Endodermal cell (in vitro differentiated cells): ENCODE measurements around the gene MEIS3. TPM values are rescaled to one million over a fixed set of nuclear protein-coding genes. Genes with fewer than 3 reads are reported as not detected.

ENCODE experiments used
- DNase-seq: peaks from one replicate; pipeline ENCODE4 v3.0.0-alpha.2; 2017
- H3K27ac ChIP-seq: 2 replicates; pipeline ENCODE4 v1.5.1; 2013; ENCODE audit warnings: mild to moderate bottlenecking, low read depth, low read length, moderate library complexity
- H3K27me3 ChIP-seq: 2 replicates; pipeline ENCODE4 v1.6.1; 2013; ENCODE audit warnings: mild to moderate bottlenecking, low read length, moderate library complexity; ENCODE audit not compliant: insufficient read depth, control insufficient read depth, poor library complexity, severe bottlenecking
- H3K36me3 ChIP-seq: 2 replicates; pipeline ENCODE4 v1.7.0; 2013; ENCODE audit warnings: mild to moderate bottlenecking, low read length, moderate library complexity; ENCODE audit not compliant: control insufficient read depth, insufficient read depth
- H3K4me1 ChIP-seq: one replicate; pipeline ENCODE4 v1.7.0; 2013; ENCODE audit warnings: low read length; ENCODE audit not compliant: control insufficient read depth, insufficient read depth
- H3K4me3 ChIP-seq: 2 replicates; pipeline ENCODE4 v1.5.1; 2013; ENCODE audit warnings: mild to moderate bottlenecking, low read length, moderate library complexity
- H3K9ac ChIP-seq: 2 replicates; pipeline ENCODE4 v1.6.1; 2013; ENCODE audit warnings: mild to moderate bottlenecking, low read length, moderate library complexity; ENCODE audit not compliant: poor library complexity, severe bottlenecking; ENCODE audit errors: extremely low read depth
- H3K9me3 ChIP-seq: 2 replicates; pipeline ENCODE4 v1.6.1; 2013; ENCODE audit warnings: mild to moderate bottlenecking, low read length, moderate library complexity; ENCODE audit not compliant: control insufficient read depth
- H3K27ac Mint-ChIP-seq: 2 replicates; pipeline ENCODE4 v1.8.0; 2020; ENCODE audit warnings: mixed read lengths
- H3K27me3 Mint-ChIP-seq: 2 replicates; pipeline ENCODE4 v1.8.0; 2021; ENCODE audit warnings: mild to moderate bottlenecking, mixed read lengths; ENCODE audit not compliant: insufficient read depth
- H3K36me3 Mint-ChIP-seq: 2 replicates; pipeline ENCODE4 v1.8.0; 2020; ENCODE audit warnings: low read depth, mixed read lengths
- H3K4me1 Mint-ChIP-seq: 2 replicates; pipeline ENCODE4 v1.8.0; 2020; ENCODE audit warnings: mixed read lengths
- H3K4me3 Mint-ChIP-seq: 2 replicates; pipeline ENCODE4 v1.8.0; 2020; ENCODE audit warnings: mild to moderate bottlenecking, moderate library complexity, mixed read lengths
- H3K9me3 Mint-ChIP-seq: 2 replicates; pipeline ENCODE4 v1.8.0; 2020; ENCODE audit warnings: mild to moderate bottlenecking, mixed read lengths
- CTCF ChIP-seq: fragments of 200-600 bp; sonication (generic); conservative IDR thresholded peaks from 2 replicates; pipeline ENCODE4 v1.5.0; 2021; ENCODE audit warnings: antibody characterized with exemption, mild to moderate bottlenecking
- WGBS, 2 experiments: methylation state at CpG; one replicate each; pipeline versions ENCODE4 v1.1.5 to v1.1.7; 2013; ENCODE audit warnings: missing lambda C conversion rate in 2 of 2, mixed read lengths in 1 of 2; ENCODE audit not compliant: insufficient coverage in 1 of 2, insufficient read length in 1 of 2; 5-methylcytosine and 5-hydroxymethylcytosine counted together
- total RNA-seq, 2 donors: library from RNA; stranded (reverse); fragmentation: NEBNext Ultra II Directional in 1 of 2; extraction: Animal tissue kit (Norgen Biotek cat#: 25700) in 1 of 2; gene quantifications; 2 replicates in 1 of 2; 3 replicates in 1 of 2; pipeline ENCODE4 v1.2.1, GENCODE V29; 2021

MEIS3 gene
- total RNA-seq, 2 donors from 2014 or later, result 47.7 to 132 TPM

GRCh38 chr19:47443331-47443730 is 24.0 kb upstream of the MEIS3 start:
- no peak for DNase-seq
- Mint-ChIP-seq H3K27me3 (peaks cover 57% of the 10 kb centered on the region), H3K27ac (no peak overlapping the region), H3K4me3 (no peak overlapping the region), H3K36me3 (no peaks in the 10 kb centered on the region), H3K9me3 (no peaks in the 10 kb centered on the region), H3K4me1 (no peaks in the 10 kb centered on the region)
- Histone ChIP-seq H3K27me3 (peaks cover 47% of the 10 kb centered on the region), H3K9me3 (no peaks in the 10 kb centered on the region), H3K27ac (no peak overlapping the region), H3K4me1 (no peaks in the 10 kb centered on the region), H3K36me3 (no peaks in the 10 kb centered on the region), H3K9ac (no peak overlapping the region), H3K4me3 (no peak overlapping the region)
- 84 to 86% methylated on average over 10 to 12 of the region's 12 CpGs for WGBS, 2 experiments
- no peak for TF ChIP-seq CTCF

GRCh38 chr19:47438793-47439220 is 19.5 kb upstream of the MEIS3 start:
- Histone ChIP-seq H3K27me3 (peaks cover 5% of the 10 kb centered on the region), H3K9ac (no peak overlapping the region), H3K4me3 (no peak overlapping the region), H3K27ac (no peak overlapping the region), H3K36me3 (no peaks in the 10 kb centered on the region), H3K4me1 (no peaks in the 10 kb centered on the region), H3K9me3 (no peaks in the 10 kb centered on the region)
- WGBS, 2 experiments, result 63% methylated on average over 5 of the region's 5 CpGs; no CpG with 5 or more reads in 1 of the 2 experiments
- Mint-ChIP-seq H3K36me3 (no peaks in the 10 kb centered on the region), H3K27me3 (peaks cover 18% of the 10 kb centered on the region), H3K4me1 (no peaks in the 10 kb centered on the region), H3K9me3 (no peaks in the 10 kb centered on the region), H3K4me3 (no peak overlapping the region), H3K27ac (no peak overlapping the region)
- no peak for TF ChIP-seq CTCF
- peak; percentile 82 for DNase-seq

- peak; percentile 72 for DNase-seq
- Histone ChIP-seq H3K27me3 (no peaks in the 10 kb centered on the region), H3K9ac (no peak overlapping the region), H3K27ac (no peak overlapping the region), H3K4me1 (no peaks in the 10 kb centered on the region), H3K36me3 (no peaks in the 10 kb centered on the region), H3K4me3 (no peak overlapping the region), H3K9me3 (no peaks in the 10 kb centered on the region)
- H3K4me1 Mint-ChIP-seq, result no peaks in the 10 kb centered on the region
- H3K4me3 Mint-ChIP-seq, result no peak overlapping the region
- no peaks in the 10 kb centered on the region for H3K36me3 Mint-ChIP-seq
- no peak overlapping the region for H3K27ac Mint-ChIP-seq
- peaks cover 10% of the 10 kb centered on the region for H3K27me3 Mint-ChIP-seq
- no peaks in the 10 kb centered on the region for H3K9me3 Mint-ChIP-seq
- TF ChIP-seq CTCF, result no peak
- WGBS, 2 experiments, result 68 to 76% methylated on average over 6 to 12 of the region's 12 CpGs
Observed at GRCh38 chr19:47437500-47437899, 18.2 kb upstream of the MEIS3 start.
